Measurements from ENCODE around the gene SPTBN1. TPM values are rescaled to one million over a fixed set of nuclear protein-coding genes. Genes with fewer than 3 reads are reported as not detected.

SPTBN1 gene
- total RNA-seq, 2 experiments from 2014 or later: 87.0 to 88.3 TPM

- H3K9me3 Mint-ChIP-seq: no peaks in the 10 kb centered on the region
- peak overlapping the region; percentile 44 for H3K4me3 Mint-ChIP-seq
- H3K27ac Mint-ChIP-seq: peak overlapping the region; percentile 84
- no peak for DNase-seq
- H3K36me3 Mint-ChIP-seq: peaks cover 9% of the 10 kb centered on the region
- H3K27me3 Mint-ChIP-seq: no peaks in the 10 kb centered on the region
- peaks cover 76% of the 10 kb centered on the region for H3K4me1 Mint-ChIP-seq
Measured at GRCh38 chr2:54590216-54591120, 134.3 kb downstream of the SPTBN1 start.

GRCh38 chr2:54591551-54591950 is 135.4 kb downstream of the SPTBN1 start:
- DNase-seq: no peak
- H3K9me3 Mint-ChIP-seq: no peaks in the 10 kb centered on the region
- peak overlapping the region; percentile 84 for H3K27ac Mint-ChIP-seq
- peaks cover 78% of the 10 kb centered on the region for H3K4me1 Mint-ChIP-seq
- no peaks in the 10 kb centered on the region for H3K27me3 Mint-ChIP-seq
- H3K4me3 Mint-ChIP-seq: no peak overlapping the region
- H3K36me3 Mint-ChIP-seq: peaks cover 12% of the 10 kb centered on the region

DNA sequence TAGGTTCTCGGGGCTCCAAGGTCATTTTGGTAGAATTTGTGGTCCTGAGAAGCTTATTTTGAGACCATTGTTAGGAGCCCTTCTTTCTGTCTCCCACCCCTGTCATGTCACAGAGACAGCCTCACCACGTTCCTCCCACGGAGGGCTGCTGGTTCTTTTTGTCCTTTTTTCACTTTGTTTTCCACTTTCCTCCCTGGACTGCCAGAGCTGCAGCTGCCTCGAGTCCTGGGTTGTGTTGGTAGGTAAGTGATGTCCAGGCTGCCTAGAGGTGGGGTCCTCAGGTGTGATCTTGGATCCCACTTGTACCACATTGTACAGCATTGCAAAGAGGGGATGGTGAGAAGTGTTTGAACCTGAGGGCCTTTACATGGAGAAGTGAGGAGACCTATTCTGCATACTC is 137.1 kb downstream of the SPTBN1 start:
- H3K4me3 Mint-ChIP-seq: no peak overlapping the region
- H3K27ac Mint-ChIP-seq: peak overlapping the region; percentile 67
- no peaks in the 10 kb centered on the region for H3K27me3 Mint-ChIP-seq

DNA sequence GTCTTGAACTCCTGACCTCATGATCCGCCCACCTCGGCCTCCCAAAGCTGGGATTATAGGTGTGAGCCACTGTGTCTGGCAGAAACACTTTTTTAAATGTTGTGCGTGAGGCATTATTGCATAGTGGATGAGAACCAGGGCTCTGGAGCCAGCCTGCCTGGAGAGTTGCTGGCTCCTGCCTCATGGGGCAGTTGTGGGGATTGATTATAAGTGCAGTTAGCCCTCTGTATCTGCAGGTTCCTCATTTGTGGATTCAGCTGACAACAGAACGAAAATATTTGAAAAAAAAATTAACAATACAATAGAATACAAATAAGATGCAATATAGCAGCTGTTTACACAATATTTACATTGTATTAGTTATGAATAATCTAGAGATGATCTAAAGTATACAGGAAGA is 137.9 kb downstream of the SPTBN1 start:
- Mint-ChIP-seq H3K27ac (no peak overlapping the region), H3K9me3 (no peaks in the 10 kb centered on the region), H3K27me3 (no peaks in the 10 kb centered on the region), H3K36me3 (peaks cover 23% of the 10 kb centered on the region), H3K4me3 (no peak overlapping the region), H3K4me1 (peaks cover 81% of the 10 kb centered on the region)
- no peak for DNase-seq

More for the DNA sequence above, 137.1 kb downstream of the SPTBN1 start:
- peaks cover 78% of the 10 kb centered on the region for H3K4me1 Mint-ChIP-seq
- no peaks in the 10 kb centered on the region for H3K9me3 Mint-ChIP-seq
- DNase-seq: no peak
- peaks cover 17% of the 10 kb centered on the region for H3K36me3 Mint-ChIP-seq

DNA sequence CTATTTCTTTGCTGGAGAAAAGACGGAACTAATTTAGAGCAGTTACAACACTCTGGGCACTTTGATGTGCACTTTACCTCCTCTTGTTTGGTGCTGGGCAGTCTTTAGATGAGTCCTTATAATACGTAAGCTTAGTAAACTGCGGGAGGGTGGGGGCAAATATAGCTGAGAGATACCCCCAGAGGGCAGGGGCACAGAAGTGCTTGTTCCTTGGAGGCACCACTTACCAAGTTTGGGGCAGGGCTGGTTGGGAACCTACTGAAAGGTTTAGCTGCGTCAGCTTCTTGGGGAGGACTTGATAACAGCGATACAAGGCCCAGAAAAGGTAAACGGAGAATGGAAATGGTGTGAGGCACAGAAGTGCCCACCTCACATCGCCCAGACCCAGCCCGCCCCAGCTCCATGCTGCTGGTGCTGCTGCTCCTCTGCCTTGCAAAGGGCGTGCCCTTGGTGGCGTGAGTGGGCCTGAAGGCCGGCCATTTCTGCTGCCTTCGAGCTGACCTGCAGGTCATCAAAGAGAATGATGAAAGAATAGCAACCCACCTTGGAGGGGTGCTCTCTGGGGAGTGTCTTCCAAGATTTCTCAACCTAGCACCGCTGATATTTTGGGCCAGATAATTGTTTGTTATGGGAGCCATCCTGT is 139.2 kb downstream of the SPTBN1 start:
- Mint-ChIP-seq H3K36me3 (peaks cover 33% of the 10 kb centered on the region), H3K27me3 (no peaks in the 10 kb centered on the region), H3K27ac (peak overlapping the region; percentile 98), H3K4me3 (peak overlapping the region; percentile 27), H3K9me3 (no peaks in the 10 kb centered on the region), H3K4me1 (peaks cover 85% of the 10 kb centered on the region)
- DNase-seq: no peak

DNA sequence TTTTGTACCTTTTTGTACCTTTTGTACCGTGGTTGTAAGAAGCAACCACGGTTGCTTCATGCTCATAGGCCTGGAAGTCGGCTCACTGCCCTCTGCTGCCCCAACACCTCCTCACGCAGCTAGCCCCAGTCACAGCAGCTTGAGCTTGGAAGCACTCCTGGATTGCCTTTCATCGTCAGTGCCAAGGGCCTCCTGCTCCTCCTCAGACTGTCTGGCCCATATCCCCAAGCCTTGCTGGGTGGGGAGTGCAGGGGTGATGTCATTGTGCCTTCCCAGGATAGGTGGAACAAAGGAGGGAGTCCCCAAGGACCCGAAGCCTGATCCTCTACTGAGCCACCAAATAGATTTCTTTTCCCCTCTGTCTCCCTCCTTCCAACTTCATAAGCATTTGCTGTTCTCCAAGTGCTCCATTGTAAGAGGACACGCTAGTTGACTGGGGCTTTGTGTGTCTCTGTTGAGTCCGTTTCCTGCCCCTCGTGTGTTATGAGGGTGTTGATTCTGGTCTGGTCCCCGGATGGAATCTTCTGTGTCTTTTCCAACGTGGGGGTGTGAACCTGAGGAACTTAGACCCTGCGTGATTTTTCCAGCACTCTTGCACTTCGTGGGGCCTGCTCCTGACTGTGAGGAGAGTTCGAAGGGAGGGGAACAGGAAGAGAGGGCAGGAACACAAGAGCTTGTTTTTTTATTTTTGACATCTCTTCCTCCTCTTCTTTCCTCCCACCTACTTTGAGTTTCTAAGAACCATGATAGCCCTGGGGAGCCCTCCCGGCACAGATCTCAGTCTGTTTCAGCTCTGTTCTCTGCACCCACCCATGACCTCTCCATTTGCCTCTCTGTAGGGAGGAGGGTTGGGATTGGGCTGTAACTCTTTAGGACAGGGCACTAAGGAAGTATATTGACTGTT is 140.1 kb downstream of the SPTBN1 start:
- Mint-ChIP-seq H3K36me3 (peaks cover 40% of the 10 kb centered on the region), H3K27me3 (no peaks in the 10 kb centered on the region), H3K4me3 (peak overlapping the region; percentile 79), H3K27ac (peak overlapping the region; percentile 98), H3K9me3 (no peaks in the 10 kb centered on the region), H3K4me1 (peaks cover 83% of the 10 kb centered on the region)
- peak; percentile 22 for DNase-seq

DNA sequence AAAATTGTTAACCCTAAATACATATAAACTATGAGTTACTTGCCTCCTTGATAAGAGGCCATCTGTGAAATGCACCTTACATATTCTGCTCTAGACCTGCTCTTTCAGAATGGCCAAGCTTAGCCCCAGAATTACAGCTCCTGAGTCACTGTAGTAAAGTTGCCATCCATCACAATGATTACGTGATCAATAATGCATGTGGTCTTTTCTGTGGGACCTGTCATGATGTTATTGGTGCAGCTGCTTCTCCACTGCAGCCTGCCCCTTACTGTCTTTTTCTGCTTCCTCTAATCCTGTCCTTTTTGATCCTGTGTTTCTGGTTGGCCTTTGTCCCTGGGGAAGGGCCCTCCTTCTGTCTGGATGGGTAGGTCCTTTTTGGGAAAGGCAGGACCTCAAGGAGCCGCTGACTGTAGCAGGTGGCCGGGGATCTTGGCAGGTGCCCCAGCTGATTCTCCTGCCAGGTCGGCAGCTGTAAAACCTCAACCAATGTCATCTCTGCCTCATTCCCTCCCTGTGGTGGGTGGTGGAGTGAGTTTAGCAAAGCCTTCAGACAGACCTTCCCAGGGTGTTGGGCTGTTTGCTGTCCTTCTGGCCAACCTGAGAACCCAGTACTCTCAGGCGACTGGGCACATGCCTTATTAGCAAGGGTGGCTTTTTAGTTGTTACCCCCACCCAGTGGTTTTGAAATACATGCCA is 141.2 kb downstream of the SPTBN1 start:
- Mint-ChIP-seq H3K4me1 (peaks cover 85% of the 10 kb centered on the region), H3K9me3 (no peaks in the 10 kb centered on the region), H3K27ac (peak overlapping the region; percentile 98), H3K27me3 (no peaks in the 10 kb centered on the region), H3K36me3 (peaks cover 41% of the 10 kb centered on the region), H3K4me3 (peak overlapping the region; percentile 63)
- peak; percentile 50 for DNase-seq

GRCh38 chr2:54598347-54599325 is 142.5 kb downstream of the SPTBN1 start:
- peaks cover 85% of the 10 kb centered on the region for H3K4me1 Mint-ChIP-seq
- DNase-seq: no peak
- no peaks in the 10 kb centered on the region for H3K9me3 Mint-ChIP-seq
- peaks cover 42% of the 10 kb centered on the region for H3K36me3 Mint-ChIP-seq
- no peaks in the 10 kb centered on the region for H3K27me3 Mint-ChIP-seq
- H3K4me3 Mint-ChIP-seq: no peak overlapping the region
- H3K27ac Mint-ChIP-seq: peak overlapping the region; percentile 98

DNA sequence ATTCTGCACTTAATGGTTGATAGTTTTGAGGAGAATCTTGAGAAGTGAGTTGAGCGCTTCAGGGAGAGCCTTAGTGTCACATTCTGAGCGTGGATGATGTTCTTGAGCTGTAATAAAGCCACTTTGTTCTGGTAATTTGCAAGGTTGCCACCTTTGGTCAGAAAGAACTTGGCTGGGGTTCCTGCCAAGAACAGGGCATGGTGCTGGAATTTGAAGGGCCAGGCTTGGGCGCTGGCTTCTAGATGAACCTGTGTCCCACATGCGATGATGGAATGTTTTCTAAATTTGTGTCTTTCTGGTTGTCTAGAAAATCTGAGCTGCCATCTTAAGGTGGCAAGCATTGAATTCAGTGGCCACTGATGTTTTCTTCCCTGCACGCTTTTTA is 143.2 kb downstream of the SPTBN1 start:
- Mint-ChIP-seq H3K27me3 (no peaks in the 10 kb centered on the region), H3K36me3 (peaks cover 42% of the 10 kb centered on the region), H3K27ac (peak overlapping the region; percentile 98), H3K4me3 (no peak overlapping the region), H3K9me3 (no peaks in the 10 kb centered on the region), H3K4me1 (peaks cover 92% of the 10 kb centered on the region)
- no peak for DNase-seq

- DNase-seq: peak; percentile 47
- Mint-ChIP-seq H3K27me3 (no peaks in the 10 kb centered on the region), H3K4me1 (peaks cover 97% of the 10 kb centered on the region), H3K27ac (peak overlapping the region; percentile 98), H3K36me3 (peaks cover 42% of the 10 kb centered on the region), H3K4me3 (peak overlapping the region; percentile 8), H3K9me3 (no peaks in the 10 kb centered on the region)
Measured at GRCh38 chr2:54599914-54600313, 143.8 kb downstream of the SPTBN1 start.

DNA sequence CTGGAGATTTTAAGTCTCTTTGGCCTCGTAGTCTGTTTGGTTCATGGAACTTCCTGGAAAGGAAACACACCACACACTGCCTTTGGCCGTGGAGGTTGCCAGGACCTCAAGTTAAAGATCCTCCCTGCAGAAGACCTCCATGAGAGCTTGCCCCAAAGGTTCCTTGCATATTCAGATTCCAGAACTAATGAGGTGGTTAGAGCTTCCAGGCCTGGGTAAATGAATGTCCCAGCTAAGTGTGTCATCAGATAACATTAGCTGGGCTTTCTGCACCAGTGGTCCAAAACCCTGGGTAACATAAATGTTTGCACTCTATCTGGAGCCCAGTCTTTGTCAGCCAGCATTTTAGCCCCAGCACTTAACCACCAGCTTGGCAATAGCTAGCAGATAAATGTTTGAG is 145.2 kb downstream of the SPTBN1 start:
- H3K9me3 Mint-ChIP-seq: no peaks in the 10 kb centered on the region
- H3K36me3 Mint-ChIP-seq: peaks cover 40% of the 10 kb centered on the region
- H3K27ac Mint-ChIP-seq: peak overlapping the region; percentile 85
- peaks cover 98% of the 10 kb centered on the region for H3K4me1 Mint-ChIP-seq
- no peaks in the 10 kb centered on the region for H3K27me3 Mint-ChIP-seq
- DNase-seq: no peak
- H3K4me3 Mint-ChIP-seq: no peak overlapping the region

DNA sequence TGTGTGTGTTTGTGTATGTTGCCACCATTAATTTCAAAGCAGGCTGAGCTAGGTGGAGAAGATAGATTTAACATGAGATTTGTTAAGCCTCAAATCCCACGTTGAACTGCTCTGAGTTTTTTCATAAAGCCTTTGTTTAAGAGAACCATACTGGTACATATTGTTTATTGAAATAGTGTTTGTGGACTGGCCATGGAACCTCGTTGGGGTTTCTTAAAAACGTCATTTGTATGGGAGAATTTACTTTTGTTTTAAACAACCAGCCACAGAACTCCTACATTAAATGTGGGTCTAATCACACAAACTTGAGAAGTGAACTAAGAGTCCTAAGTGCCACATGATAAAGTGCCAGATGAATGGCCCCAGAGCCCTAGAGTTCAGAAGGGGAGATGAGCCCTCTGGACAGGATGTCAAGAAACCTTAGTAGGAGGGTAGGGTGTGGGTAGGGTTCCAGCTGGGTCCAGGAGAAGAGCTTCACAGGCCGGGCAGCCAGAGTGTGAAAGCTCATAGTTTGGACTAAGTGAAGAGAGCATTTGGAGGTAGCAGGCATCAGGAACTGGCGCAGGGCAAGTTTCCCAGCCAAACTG is 146.7 kb downstream of the SPTBN1 start:
- Mint-ChIP-seq H3K9me3 (no peaks in the 10 kb centered on the region), H3K4me1 (peaks cover 91% of the 10 kb centered on the region), H3K27me3 (no peaks in the 10 kb centered on the region), H3K4me3 (peak overlapping the region; percentile 18), H3K27ac (peak overlapping the region; percentile 85), H3K36me3 (peaks cover 37% of the 10 kb centered on the region)
- no peak for DNase-seq

DNA sequence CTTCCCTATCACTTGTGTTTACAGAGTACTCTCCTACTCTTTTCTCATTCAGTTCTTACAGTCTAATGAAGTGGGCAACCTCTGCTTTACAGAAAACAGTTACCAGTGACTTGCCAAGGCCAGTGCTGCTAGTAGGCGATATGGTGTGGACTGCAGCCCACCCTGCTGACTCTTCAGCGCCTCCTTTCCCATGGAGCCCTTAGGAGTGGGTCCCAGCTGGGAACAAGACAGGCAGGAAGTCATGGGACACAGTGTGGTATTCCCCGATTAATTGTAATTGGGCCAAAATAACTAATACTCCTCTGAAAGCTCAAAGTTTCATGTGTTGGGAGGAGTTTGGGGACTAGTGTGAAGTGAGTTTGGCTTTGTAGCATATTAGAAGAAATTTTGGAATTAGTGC is 147.2 kb downstream of the SPTBN1 start:
- no peak overlapping the region for H3K4me3 Mint-ChIP-seq
- DNase-seq: no peak
- peak overlapping the region; percentile 85 for H3K27ac Mint-ChIP-seq
- H3K27me3 Mint-ChIP-seq: no peaks in the 10 kb centered on the region
- peaks cover 89% of the 10 kb centered on the region for H3K4me1 Mint-ChIP-seq
- peaks cover 37% of the 10 kb centered on the region for H3K36me3 Mint-ChIP-seq
- H3K9me3 Mint-ChIP-seq: no peaks in the 10 kb centered on the region

Measured in activated naive CD8-positive, alpha-beta T cell treated with anti-CD3 and anti-CD28 coated beads for 36 hours (primary cell).